Muscle of leg (tissue), 11 donors: ENCODE results near the gene UGT3A1. TPM values are rescaled to one million over a fixed set of nuclear protein-coding genes. Genes with fewer than 3 reads are reported as not detected.
"Not testable (repeated sequence)": the region's sequence is repeated elsewhere in the genome, so short reads cannot be mapped to it uniquely, and the experiment has no call there.

ENCODE experiments used
- DNase-seq: peaks from one replicate; pipeline ENCODE4 v3.0.0; 2013
- H3K27ac ChIP-seq: one replicate; pipeline ENCODE4 v1.5.1; 2013; ENCODE audit warnings: mild to moderate bottlenecking, low read length, control low read depth
- H3K27me3 ChIP-seq: one replicate; pipeline ENCODE4 v1.6.1; 2013; ENCODE audit warnings: low read length; ENCODE audit not compliant: control insufficient read depth, insufficient read depth
- H3K36me3 ChIP-seq: one replicate; pipeline ENCODE4 v1.6.1; 2013; ENCODE audit warnings: low read length; ENCODE audit not compliant: control insufficient read depth, insufficient read depth
- H3K4me1 ChIP-seq: one replicate; pipeline ENCODE4 v1.6.1; 2013; ENCODE audit warnings: low read length; ENCODE audit not compliant: control insufficient read depth, insufficient read depth
- H3K4me3 ChIP-seq: one replicate; pipeline ENCODE4 v1.5.1; 2013; ENCODE audit warnings: low read length, control low read depth
- H3K9me3 ChIP-seq: replicated peaks from 2 replicates; pipeline ENCODE4 v1.6.1; 2013; ENCODE audit warnings: low read depth, low read length; ENCODE audit not compliant: control insufficient read depth
- WGBS: methylation state at CpG from one replicate; pipeline ENCODE4 v1.1.5; 2013; ENCODE audit warnings: missing lambda C conversion rate; ENCODE audit not compliant: insufficient coverage; 5-methylcytosine and 5-hydroxymethylcytosine counted together
- polyA plus RNA-seq, 8 donors: library from polyadenylated mRNA; unstranded; fragments of 120-200 nt; gene quantifications; one replicate each; pipeline versions ENCODE4 v1.2.1 to v1.2.3, GENCODE V29; 2013; ENCODE audit warnings: inconsistent platforms in 1 of 8, low replicate concordance in 1 of 8; ENCODE audit not compliant: insufficient read length in 8 of 8, insufficient read depth in 1 of 8
- total RNA-seq: library from RNA; stranded (reverse); fragments of 120-200 nt; gene quantifications from one replicate; pipeline ENCODE4 v1.2.4, GENCODE V29; 2013

Gene UGT3A1
- total and polyA plus RNA-seq, 9 donors: 10.7 to 29.3 (median 20.2) TPM

DNA sequence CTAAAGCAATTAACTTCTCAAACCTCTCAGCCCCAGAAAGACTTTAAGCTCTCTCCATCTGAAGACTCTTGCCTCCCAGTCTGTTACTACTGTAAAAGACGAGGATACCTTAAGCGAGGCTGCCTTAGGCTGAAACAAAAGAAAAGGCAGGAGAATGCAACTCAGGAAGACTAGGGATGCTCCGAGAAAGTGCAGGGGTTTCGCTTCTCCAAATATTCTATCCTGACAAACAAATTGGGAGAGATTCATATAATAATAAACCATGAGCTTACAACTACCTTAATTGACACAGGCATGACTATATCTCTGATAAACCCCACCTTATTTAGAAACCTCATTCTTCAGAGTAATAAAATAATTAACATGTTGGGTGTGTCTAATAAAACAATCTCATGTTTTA is 4.9 kb upstream of the UGT3A1 start:
- no peak for DNase-seq
- Histone ChIP-seq H3K27me3 (no peaks in the 10 kb centered on the region), H3K27ac (no peak overlapping the region), H3K4me1 (no peaks in the 10 kb centered on the region), H3K4me3 (no peak overlapping the region), H3K9me3 (no peaks in the 10 kb centered on the region), H3K36me3 (no peaks in the 10 kb centered on the region)
- 92% methylated on average over 2 of the region's 4 CpGs for WGBS

DNA sequence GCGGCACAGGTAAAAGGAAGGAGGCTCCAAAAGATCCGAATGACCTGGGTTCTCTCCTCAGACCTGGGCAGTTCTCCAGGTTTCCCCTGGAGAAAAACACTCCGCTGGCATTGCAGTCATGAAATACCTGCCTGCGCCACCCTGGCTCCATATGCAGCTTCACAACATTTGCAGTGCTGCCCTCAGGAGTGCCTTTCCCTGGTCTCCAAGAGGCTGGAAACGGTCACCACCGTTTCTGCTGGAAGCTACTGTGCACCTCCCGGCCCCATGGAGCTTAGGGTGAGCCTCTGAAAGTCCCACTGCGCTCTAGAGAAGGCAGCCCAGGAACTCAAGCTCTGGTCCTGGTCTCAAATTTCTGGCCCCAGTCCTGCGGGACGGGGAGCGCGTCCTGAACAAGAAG is 670 bp downstream of the UGT3A1 start:
- WGBS: 30% methylated on average over 7 of the region's 12 CpGs
- Histone ChIP-seq H3K9me3 (no peaks in the 10 kb centered on the region), H3K27ac (peak overlapping the region; percentile 66), H3K4me1 (no peaks in the 10 kb centered on the region), H3K27me3 (peaks cover 3% of the 10 kb centered on the region), H3K36me3 (no peaks in the 10 kb centered on the region), H3K4me3 (peak overlapping the region; percentile 31)
- peak; percentile 15 for DNase-seq

DNA sequence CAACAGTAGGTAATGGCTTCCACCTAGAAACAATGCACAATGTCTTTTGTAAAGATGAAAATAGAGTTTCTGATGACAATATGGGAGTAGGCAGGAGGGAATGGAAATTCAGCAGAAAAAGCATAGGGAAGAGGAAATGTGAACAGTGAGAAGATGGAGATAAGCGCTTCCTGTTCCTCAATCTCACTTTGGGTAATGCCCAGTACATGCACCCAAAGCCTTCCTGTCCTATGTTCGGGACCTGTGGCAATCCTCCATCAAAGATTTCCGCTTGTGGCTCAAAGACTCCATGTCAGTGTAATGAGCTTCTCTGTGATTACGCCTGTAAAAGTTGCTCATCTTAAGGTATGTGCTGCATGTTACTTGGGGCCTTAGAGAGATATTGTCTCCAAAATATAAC is 2.7 kb downstream of the UGT3A1 start:
- no CpG with 5 or more reads among the region's 4 CpGs for WGBS

DNA sequence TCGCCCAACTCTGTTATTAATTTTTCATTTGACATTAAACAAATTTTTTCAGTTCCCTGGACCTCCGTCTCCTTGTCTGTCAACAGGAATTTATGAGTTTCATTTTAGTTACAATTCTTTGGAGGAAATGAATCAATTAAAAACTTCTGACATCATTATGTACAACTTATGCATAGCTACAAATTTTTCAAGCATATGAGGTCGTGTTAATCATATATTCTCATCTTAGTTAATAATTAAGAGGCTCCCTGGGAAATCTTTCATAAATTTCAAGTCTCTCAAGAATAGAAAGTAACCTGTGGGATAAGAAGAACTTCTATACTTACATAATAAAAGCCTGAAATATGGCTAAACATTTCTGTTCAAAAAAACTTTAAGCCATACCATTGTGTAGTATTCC is 3.4 kb downstream of the UGT3A1 start:
- Histone ChIP-seq H3K27ac (no peak overlapping the region), H3K36me3 (no peaks in the 10 kb centered on the region), H3K9me3 (peaks cover 1% of the 10 kb centered on the region), H3K4me1 (no peaks in the 10 kb centered on the region), H3K27me3 (peaks cover 3% of the 10 kb centered on the region), H3K4me3 (no peak overlapping the region)
- DNase-seq: no peak
- WGBS: no CpG with 5 or more reads among the region's 3 CpGs

More for the DNA sequence above, 2.7 kb downstream of the UGT3A1 start:
- DNase-seq: no peak
- H3K4me1 ChIP-seq: no peaks in the 10 kb centered on the region
- H3K4me3 ChIP-seq: no peak overlapping the region
- H3K36me3 ChIP-seq: no peaks in the 10 kb centered on the region
- peaks cover 3% of the 10 kb centered on the region for H3K27me3 ChIP-seq
- H3K27ac ChIP-seq: no peak overlapping the region
- no peaks in the 10 kb centered on the region for H3K9me3 ChIP-seq

DNA sequence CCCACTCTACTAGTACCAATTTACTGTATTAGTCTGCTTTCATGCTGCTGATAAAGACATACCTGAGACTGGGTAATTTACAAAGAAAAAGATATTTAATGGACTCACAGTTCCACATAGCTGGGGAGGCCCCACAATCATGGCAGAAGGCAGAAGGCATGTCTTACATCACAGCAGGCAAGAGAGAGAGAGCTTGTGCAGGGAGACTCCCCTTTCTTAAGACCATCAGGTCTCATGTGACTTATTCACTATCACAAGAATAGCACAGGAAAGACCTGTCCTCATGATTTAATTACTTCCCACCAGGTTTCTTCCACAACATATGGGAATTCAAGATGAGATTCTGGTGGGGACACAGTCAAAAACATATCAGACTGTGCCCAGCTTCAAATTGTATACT is 11.5 kb downstream of the UGT3A1 start:
- DNase-seq: no peak
- Histone ChIP-seq H3K9me3 (peaks cover 14% of the 10 kb centered on the region), H3K4me3 (no peak overlapping the region), H3K4me1 (no peaks in the 10 kb centered on the region), H3K27me3 (no peaks in the 10 kb centered on the region), H3K36me3 (no peaks in the 10 kb centered on the region), H3K27ac (no peak overlapping the region)

DNA sequence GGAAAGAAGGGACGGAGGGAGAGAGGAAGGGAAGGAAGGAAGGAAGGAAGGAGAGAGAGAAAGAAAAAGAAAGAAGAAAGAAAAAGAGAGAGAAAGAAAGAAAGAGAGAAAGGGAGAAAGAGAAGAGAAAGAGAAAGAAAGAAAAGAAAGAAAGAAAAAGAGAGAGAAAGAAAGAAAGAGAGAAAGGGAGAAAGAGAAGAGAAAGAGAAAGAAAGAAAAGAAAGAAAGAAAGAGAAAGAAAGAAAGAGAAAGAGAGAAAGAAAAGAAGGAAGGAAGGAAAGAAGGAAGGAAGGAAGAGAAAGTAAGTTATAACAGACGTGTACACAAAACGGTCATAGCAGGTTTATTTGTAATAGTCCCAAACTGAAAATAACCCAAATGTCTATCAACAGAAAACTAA is 14.3 kb downstream of the UGT3A1 start:
- not testable (repeated sequence) for H3K27me3 ChIP-seq, H3K9me3 ChIP-seq, H3K4me3 ChIP-seq, H3K4me1 ChIP-seq, H3K36me3 ChIP-seq, DNase-seq, H3K27ac ChIP-seq
- WGBS: 82% methylated on average over 1 of the region's 3 CpGs

DNA sequence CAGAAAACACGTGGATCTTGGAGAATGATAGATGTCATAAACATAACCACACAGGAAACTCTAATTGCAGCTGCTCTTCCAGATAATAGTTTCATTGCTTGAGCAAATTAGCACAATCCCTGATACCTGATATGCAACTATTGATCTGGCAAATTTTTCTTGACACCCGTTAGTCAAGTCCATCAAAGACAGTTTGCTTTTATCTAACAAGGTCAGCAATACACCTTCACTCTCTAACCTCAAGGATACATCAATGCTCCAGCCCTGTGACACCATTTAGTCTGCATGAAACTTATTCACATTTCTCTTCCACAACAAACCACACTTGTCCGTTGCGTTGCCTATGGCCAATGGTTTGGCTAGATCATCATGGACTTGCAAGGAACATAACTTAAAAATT is 16.6 kb downstream of the UGT3A1 start:
- H3K27ac ChIP-seq: no peak overlapping the region
- H3K36me3 ChIP-seq: no peaks in the 10 kb centered on the region
- no peaks in the 10 kb centered on the region for H3K4me1 ChIP-seq
- peaks cover 2% of the 10 kb centered on the region for H3K9me3 ChIP-seq
- WGBS: 60% methylated on average over 1 of the region's 4 CpGs
- no peak for DNase-seq
- no peaks in the 10 kb centered on the region for H3K27me3 ChIP-seq
- no peak overlapping the region for H3K4me3 ChIP-seq

DNA sequence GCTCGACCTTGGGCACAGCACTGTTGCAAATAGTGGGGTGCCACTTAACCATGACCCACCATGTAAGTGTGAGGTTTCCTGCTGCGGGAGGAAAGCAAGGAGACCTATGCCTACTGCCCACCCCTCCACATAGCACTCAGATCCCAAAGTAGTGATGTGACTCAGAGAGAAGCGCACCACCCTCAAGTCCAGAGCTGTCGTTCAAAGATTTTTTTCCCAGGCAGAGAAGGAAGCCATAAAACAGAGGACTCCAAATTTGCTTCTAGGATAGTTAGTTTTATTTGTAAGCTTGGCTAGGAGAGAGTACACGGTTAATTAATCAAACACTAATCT is 19.3 kb downstream of the UGT3A1 start:
- Histone ChIP-seq H3K4me3 (no peak overlapping the region), H3K4me1 (no peaks in the 10 kb centered on the region), H3K27me3 (no peaks in the 10 kb centered on the region), H3K9me3 (no peaks in the 10 kb centered on the region), H3K36me3 (no peaks in the 10 kb centered on the region), H3K27ac (no peak overlapping the region)
- DNase-seq: no peak
- 86% methylated on average over 1 of the region's 5 CpGs for WGBS

DNA sequence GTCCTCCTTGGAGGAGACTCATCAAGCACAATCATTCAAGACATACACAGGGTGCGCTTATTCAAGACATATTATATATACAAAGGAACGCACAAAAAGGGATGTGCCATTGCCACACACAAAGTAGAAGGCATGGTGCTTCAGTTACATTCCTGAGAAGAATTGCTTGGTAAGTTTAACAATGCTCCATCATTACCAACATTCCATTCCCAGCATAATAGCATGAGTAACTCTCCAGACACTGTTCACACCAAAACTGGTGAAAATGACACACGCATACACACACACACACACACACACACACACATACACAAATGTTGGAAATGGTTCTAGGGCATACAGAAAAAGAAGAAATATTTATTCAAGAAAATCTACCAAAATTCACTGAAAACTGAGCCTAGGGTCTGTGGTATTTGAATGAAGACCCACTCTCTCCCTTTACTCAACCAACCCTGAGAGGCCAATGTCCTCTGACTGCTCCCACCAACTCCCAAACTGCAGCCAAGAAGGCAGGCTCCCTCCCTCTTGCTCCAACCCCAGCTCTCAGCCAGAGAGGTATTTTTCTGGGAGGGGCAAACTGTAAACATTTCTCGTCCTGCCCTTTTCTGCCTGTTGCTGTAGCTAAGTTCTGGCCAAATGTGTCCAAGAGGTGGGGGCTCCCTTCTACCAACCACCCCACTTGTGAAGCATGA is 19.9 kb downstream of the UGT3A1 start:
- no peak for DNase-seq
- Histone ChIP-seq H3K27ac (no peak overlapping the region), H3K4me1 (no peaks in the 10 kb centered on the region), H3K36me3 (no peaks in the 10 kb centered on the region), H3K4me3 (no peak overlapping the region), H3K27me3 (no peaks in the 10 kb centered on the region), H3K9me3 (no peaks in the 10 kb centered on the region)
- WGBS: no CpG with 5 or more reads among the region's 4 CpGs

DNA sequence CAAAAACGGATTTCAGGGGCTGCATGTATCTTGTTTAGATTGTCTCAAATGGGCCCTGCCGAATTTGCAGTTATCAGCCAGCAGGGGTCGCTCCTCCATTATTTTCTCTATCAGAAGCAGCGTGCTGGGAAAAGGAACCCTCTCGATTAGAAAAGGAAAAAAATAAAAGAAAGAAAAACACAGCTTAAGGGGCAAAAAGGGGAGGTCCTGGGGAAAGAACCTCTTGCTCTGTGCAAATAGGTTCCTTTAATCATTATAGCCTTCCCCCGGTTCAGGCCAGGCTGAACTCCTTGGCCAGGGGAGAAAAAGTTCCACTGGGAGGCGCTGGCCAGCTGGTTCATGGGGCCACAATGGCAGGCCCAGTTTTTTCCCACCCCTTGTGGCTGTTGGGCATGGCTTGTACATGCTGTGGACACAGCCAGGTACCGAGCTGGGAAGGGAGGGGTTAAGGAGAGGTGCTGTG is 27.8 kb downstream of the UGT3A1 start:
- H3K27ac ChIP-seq: no peak overlapping the region
- H3K4me3 ChIP-seq: no peak overlapping the region
- 54% methylated on average over 2 of the region's 8 CpGs for WGBS
- no peaks in the 10 kb centered on the region for H3K36me3 ChIP-seq
- H3K9me3 ChIP-seq: peaks cover 9% of the 10 kb centered on the region
- no peaks in the 10 kb centered on the region for H3K27me3 ChIP-seq
- DNase-seq: no peak
- no peaks in the 10 kb centered on the region for H3K4me1 ChIP-seq

DNA sequence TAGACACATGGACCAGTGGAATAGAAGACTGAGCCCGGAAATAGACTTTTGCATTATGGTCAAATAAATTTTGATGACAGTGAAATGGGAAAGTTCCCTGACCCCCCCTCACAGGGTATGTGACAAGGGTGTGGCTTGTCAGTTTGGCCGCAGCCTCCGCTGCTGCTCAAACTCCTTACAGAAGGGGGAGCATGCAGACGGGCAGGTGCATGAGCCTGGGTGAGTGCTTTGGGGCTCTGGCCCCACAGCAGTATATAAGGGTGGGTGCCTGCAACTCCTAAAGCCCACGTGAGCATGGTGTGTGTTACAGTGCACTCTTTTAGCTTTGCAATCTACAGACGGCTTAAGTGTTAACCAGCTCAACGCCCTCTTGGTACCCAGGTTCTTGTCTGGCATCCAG is 30.9 kb downstream of the UGT3A1 start:
- Histone ChIP-seq H3K4me3 (no peak overlapping the region), H3K9me3 (peaks cover 9% of the 10 kb centered on the region), H3K4me1 (no peaks in the 10 kb centered on the region), H3K27ac (no peak overlapping the region), H3K36me3 (no peaks in the 10 kb centered on the region), H3K27me3 (no peaks in the 10 kb centered on the region)
- DNase-seq: no peak
- WGBS: 71% methylated on average over 5 of the region's 7 CpGs
